ENCODE measurements around the gene FIGNL1.

DNA sequence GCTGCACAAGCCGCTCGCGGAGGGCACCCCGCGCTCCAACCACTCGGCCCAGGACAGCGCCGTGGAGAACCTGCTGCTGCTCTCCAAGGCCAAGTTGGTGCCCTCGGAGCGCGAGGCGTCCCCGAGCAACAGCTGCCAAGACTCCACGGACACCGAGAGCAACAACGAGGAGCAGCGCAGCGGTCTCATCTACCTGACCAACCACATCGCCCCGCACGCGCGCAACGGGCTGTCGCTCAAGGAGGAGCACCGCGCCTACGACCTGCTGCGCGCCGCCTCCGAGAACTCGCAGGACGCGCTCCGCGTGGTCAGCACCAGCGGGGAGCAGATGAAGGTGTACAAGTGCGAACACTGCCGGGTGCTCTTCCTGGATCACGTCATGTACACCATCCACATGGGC is 50.0 kb downstream of the FIGNL1 start:
- no peak for TF ChIP-seq CTCF (IDR thresholded peaks at IDR 0.05)
- TF ChIP-seq POLR2A (IDR thresholded peaks at IDR 0.05) = no peak

Data from adrenal gland (tissue), 5 donors.